PFSK-1 (cell line): ENCODE measurements around the gene LPCAT3.

Experiments used
- FOXP2 ChIP-seq: optimal IDR thresholded peaks from 2 replicates; pipeline ENCODE3; 2011; ENCODE audit warnings: borderline replicate concordance, control low read depth, inconsistent platforms; ENCODE audit not compliant: insufficient read depth; ENCODE audit errors: extremely low read length, extremely low read depth
- POLR2AphosphoS5 ChIP-seq: IDR thresholded peaks from 2 replicates; pipeline ENCODE4 v1.6.1; 2012; ENCODE audit warnings: low read depth, mild to moderate bottlenecking, control low read depth, low read length, moderate library complexity
- SIN3A ChIP-seq: IDR thresholded peaks from 2 replicates; pipeline ENCODE4 v1.6.1; 2012; ENCODE audit warnings: mild to moderate bottlenecking, low read length, moderate library complexity, borderline replicate concordance; ENCODE audit not compliant: insufficient read depth
- TAF1 ChIP-seq: IDR thresholded peaks from 2 replicates; pipeline ENCODE4 v1.6.1; 2012; ENCODE audit warnings: low read length, control low read depth, borderline replicate concordance; ENCODE audit not compliant: insufficient read depth
- TF ChIP-seq, protein P1 (sequence below), 2 experiments: IDR thresholded peaks; 2 replicates each; pipeline versions ENCODE4 v1.6.1 to v1.8.0; 2011 to 2012; ENCODE audit warnings: low read depth in 2 of 2, low read length in 2 of 2, control low read depth in 1 of 2, inconsistent platforms in 1 of 2, mild to moderate bottlenecking in 1 of 2, moderate library complexity in 1 of 2; ENCODE audit not compliant: insufficient read depth in 1 of 2

DNA sequence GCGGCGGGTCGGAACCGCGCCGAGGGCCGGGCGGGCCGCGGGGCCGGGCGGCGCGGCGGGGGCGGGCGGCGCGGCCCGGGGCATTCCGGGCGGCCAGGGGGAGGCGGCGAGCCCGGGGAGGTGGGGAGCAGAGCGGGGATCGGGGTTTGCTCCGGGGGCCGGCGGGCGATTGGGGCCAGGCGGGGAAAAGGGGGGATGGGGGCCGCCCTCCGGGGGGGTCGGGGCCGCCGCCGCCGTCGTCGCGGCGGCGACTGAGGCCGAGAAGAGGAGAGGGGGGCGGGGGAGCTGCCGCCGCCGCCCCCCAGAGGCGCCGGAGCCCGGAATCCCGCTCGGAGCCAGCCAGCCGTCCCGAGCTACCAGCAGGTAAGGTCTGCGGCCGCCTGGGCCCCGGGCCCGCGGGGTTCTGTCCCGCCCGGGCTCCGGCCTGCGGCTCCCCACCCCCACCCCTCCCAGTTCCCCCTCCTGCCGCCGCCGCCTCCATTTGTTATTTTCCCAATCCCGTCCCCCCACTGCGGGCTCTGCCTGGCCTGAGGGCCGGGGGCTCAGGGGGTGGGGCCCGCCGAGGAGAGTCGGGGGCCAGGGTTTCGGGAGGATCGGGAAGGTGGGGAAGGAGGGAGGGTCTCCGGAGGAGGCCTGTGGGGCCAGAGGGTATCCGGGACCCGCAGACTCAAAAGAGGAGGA lies 90.1 kb downstream of the LPCAT3 start:
- no peak for TF ChIP-seq POLR2AphosphoS5
- TF ChIP-seq, protein P1, sequence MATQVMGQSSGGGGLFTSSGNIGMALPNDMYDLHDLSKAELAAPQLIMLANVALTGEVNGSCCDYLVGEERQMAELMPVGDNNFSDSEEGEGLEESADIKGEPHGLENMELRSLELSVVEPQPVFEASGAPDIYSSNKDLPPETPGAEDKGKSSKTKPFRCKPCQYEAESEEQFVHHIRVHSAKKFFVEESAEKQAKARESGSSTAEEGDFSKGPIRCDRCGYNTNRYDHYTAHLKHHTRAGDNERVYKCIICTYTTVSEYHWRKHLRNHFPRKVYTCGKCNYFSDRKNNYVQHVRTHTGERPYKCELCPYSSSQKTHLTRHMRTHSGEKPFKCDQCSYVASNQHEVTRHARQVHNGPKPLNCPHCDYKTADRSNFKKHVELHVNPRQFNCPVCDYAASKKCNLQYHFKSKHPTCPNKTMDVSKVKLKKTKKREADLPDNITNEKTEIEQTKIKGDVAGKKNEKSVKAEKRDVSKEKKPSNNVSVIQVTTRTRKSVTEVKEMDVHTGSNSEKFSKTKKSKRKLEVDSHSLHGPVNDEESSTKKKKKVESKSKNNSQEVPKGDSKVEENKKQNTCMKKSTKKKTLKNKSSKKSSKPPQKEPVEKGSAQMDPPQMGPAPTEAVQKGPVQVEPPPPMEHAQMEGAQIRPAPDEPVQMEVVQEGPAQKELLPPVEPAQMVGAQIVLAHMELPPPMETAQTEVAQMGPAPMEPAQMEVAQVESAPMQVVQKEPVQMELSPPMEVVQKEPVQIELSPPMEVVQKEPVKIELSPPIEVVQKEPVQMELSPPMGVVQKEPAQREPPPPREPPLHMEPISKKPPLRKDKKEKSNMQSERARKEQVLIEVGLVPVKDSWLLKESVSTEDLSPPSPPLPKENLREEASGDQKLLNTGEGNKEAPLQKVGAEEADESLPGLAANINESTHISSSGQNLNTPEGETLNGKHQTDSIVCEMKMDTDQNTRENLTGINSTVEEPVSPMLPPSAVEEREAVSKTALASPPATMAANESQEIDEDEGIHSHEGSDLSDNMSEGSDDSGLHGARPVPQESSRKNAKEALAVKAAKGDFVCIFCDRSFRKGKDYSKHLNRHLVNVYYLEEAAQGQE (IDR thresholded peaks at IDR 0.05; ENCODE audit: insufficient read depth in 1 of 2, low read depth in 2 of 2, low read length in 2 of 2): no peak
- TF ChIP-seq TAF1: no peak
- TF ChIP-seq SIN3A: no peak
- no peak for TF ChIP-seq FOXP2
